Activated CD8-positive, alpha-beta memory T cell treated with anti-CD3 and anti-CD28 coated beads for 36 hours (primary cell): Measurements from ENCODE around the gene POLR3G. TPM values are rescaled to one million over a fixed set of nuclear protein-coding genes. Genes with fewer than 3 reads are reported as not detected.

Experiments used
- total RNA-seq, 2 experiments: library from RNA; stranded (reverse); gene quantifications; one replicate each; pipeline ENCODE4 v1.2.3, GENCODE V29; 2021

POLR3G gene
- total RNA-seq, 2 experiments from 2014 or later: 20.4 to 21.9 TPM

Other genes with a start within 250 kb of the POLR3G start
- 10 to 100 TPM; 48.0 to 48.6 TPM for gene CETN3, start 65.1 kb upstream of the POLR3G start, total RNA-seq
- 1 to 10 TPM; 5.5 to 6.0 TPM for gene MBLAC2, start 93 bp upstream of the POLR3G start, total RNA-seq
- 10 to 100 TPM; 13.0 to 17.2 TPM for gene LYSMD3, start 54.7 kb downstream of the POLR3G start, total RNA-seq
- under 1 TPM in 1 of 2 experiments, not detected in 1; 0.34 TPM for gene ADGRV1, start 83.9 kb downstream of the POLR3G start, total RNA-seq